ENCODE data around the gene GPR132. TPM values are rescaled to one million over a fixed set of nuclear protein-coding genes. Genes with fewer than 3 reads are reported as not detected.
A peak's percentile ranks its signal among the peaks of the same experiment; 100 is the strongest.

The GPR132 gene
- total and polyA plus RNA-seq, 10 donors = 5.0 to 33.7 (median 21.5) TPM

DNA sequence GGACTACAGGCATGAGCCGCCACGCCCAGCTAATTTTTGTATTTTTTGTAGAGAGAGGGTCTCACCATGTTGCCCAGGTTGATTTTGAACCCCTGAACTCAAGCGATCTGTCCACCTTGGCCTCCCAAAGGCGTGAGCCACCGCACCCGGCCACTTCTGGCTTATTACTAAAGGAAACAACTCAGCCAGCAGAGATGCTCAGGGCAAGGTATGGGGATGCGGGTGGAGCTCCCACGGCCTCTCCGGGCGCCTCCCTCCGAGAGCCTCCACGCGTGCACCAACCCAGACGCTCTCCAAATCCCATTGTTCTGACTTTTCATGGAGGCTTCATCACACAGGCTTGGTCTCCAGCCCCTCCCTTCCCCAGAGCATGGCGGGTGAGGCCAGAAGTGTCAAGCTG lies 6.1 kb upstream of the GPR132 start:
- no peak for TF ChIP-seq POLR2A (IDR thresholded peaks at IDR 0.05)
- TF ChIP-seq POLR2AphosphoS5 (IDR thresholded peaks at IDR 0.05) = no peak
- TF ChIP-seq, protein P1, sequence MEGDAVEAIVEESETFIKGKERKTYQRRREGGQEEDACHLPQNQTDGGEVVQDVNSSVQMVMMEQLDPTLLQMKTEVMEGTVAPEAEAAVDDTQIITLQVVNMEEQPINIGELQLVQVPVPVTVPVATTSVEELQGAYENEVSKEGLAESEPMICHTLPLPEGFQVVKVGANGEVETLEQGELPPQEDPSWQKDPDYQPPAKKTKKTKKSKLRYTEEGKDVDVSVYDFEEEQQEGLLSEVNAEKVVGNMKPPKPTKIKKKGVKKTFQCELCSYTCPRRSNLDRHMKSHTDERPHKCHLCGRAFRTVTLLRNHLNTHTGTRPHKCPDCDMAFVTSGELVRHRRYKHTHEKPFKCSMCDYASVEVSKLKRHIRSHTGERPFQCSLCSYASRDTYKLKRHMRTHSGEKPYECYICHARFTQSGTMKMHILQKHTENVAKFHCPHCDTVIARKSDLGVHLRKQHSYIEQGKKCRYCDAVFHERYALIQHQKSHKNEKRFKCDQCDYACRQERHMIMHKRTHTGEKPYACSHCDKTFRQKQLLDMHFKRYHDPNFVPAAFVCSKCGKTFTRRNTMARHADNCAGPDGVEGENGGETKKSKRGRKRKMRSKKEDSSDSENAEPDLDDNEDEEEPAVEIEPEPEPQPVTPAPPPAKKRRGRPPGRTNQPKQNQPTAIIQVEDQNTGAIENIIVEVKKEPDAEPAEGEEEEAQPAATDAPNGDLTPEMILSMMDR (IDR thresholded peaks at IDR 0.05 in 8 of 11, conservative IDR thresholded peaks at IDR 0.05 in 3 of 11) = no peak
- Histone ChIP-seq H3K36me3 (no peaks in the 10 kb centered on the region), H3K4me1 (peaks cover 36 to 79% (median 64%) of the 10 kb centered on the region in 6 donors), H3K4me3 (no peak overlapping the region), H3K9me3 (no peaks in the 10 kb centered on the region), H3K27ac (peak overlapping the region in 2 of 8 donors; percentile 82 to 95), H3K27me3 (replicated peaks in 1 of 7) (peaks cover 0 to 6% (median 0%) of the 10 kb centered on the region in 7 donors)
- peak; percentile 65 for DNase-seq
- 93 to 97% (median 94%) methylated on average over 14 to 15 of the region's 15 CpGs for WGBS, 5 donors
- intact Hi-C loops (cut with DNase I; ENCODE audit: low total_unique reads) = no loop called here

GRCh38 chr14:105070760-105071137 lies 5.5 kb upstream of the GPR132 start:
- intact Hi-C loops (cut with DNase I; ENCODE audit: low total_unique reads) = no loop called here
- TF ChIP-seq POLR2A (IDR thresholded peaks at IDR 0.05) (no peak), POLR2AphosphoS5 (IDR thresholded peaks at IDR 0.05) (no peak)
- TF ChIP-seq, protein P1 (IDR thresholded peaks at IDR 0.05 in 8 of 11, conservative IDR thresholded peaks at IDR 0.05 in 3 of 11) = no peak
- 57 to 65% (median 63%) methylated on average over 7 of the region's 7 CpGs for WGBS, 5 donors
- DNase-seq = no peak
- Histone ChIP-seq H3K36me3 (no peaks in the 10 kb centered on the region), H3K27me3 (replicated peaks in 1 of 7) (peaks cover 0 to 6% (median 0%) of the 10 kb centered on the region in 7 donors), H3K27ac (peak overlapping the region in 7 of 8 donors; percentile 51 to 97 (median 68)), H3K4me1 (peaks cover 33 to 79% (median 64%) of the 10 kb centered on the region in 6 donors), H3K4me3 (peak overlapping the region in 1 of 8 donors; percentile 13), H3K9me3 (no peaks in the 10 kb centered on the region)

GRCh38 chr14:105069871-105070759 lies 4.9 kb upstream of the GPR132 start:
- Histone ChIP-seq H3K36me3 (no peaks in the 10 kb centered on the region), H3K4me3 (peak overlapping the region in 1 of 8 donors; percentile 13), H3K9me3 (no peaks in the 10 kb centered on the region), H3K27me3 (replicated peaks in 1 of 7) (peaks cover 0 to 6% (median 0%) of the 10 kb centered on the region in 7 donors), H3K4me1 (peaks cover 28 to 79% (median 62%) of the 10 kb centered on the region in 6 donors), H3K27ac (peak overlapping the region; percentile 21 to 97 (median 65))
- peak; percentile 86 for DNase-seq
- intact Hi-C loops (cut with DNase I; ENCODE audit: low total_unique reads) = no loop called here
- WGBS, 5 donors = 38 to 61% (median 48%) methylated on average over 18 to 20 of the region's 20 CpGs
- TF ChIP-seq, protein P1 (IDR thresholded peaks at IDR 0.05 in 8 of 11, conservative IDR thresholded peaks at IDR 0.05 in 3 of 11) = no peak
- TF ChIP-seq POLR2AphosphoS5 (IDR thresholded peaks at IDR 0.05) = peak; percentile 31 to 35 (median 33)

- Histone ChIP-seq H3K4me3 (peak overlapping the region in 1 of 8 donors; percentile 13), H3K27me3 (replicated peaks in 1 of 7) (peaks cover 0 to 3% (median 0%) of the 10 kb centered on the region in 7 donors), H3K4me1 (peaks cover 27 to 79% (median 63%) of the 10 kb centered on the region in 6 donors), H3K9me3 (no peaks in the 10 kb centered on the region), H3K36me3 (no peaks in the 10 kb centered on the region), H3K27ac (peak overlapping the region in 7 of 8 donors; percentile 51 to 97 (median 68))
- DNase-seq = no peak
- TF ChIP-seq POLR2A (IDR thresholded peaks at IDR 0.05) (no peak), POLR2AphosphoS5 (IDR thresholded peaks at IDR 0.05) (no peak)
- TF ChIP-seq, protein P1 (IDR thresholded peaks at IDR 0.05 in 8 of 11, conservative IDR thresholded peaks at IDR 0.05 in 3 of 11) = no peak
- intact Hi-C loops (cut with DNase I; ENCODE audit: low total_unique reads) = no loop called here
- WGBS, 5 donors = 63 to 92% (median 78%) methylated on average over 10 of the region's 10 CpGs
These were observed 4.3 kb upstream of the GPR132 start for GRCh38 chr14:105069522-105069870.
